Muscle layer of colon (tissue), 2 donors: ENCODE results near the gene ABCC3.

Experiments
- H3K27ac ChIP-seq: one replicate; pipeline ENCODE4 v1.7.0; 2013; ENCODE audit warnings: low read depth, mild to moderate bottlenecking, low read length, moderate library complexity
- H3K27me3 ChIP-seq, 2 donors: one replicate each; pipeline ENCODE4 v1.7.0; 2013; ENCODE audit warnings: low read length in 2 of 2, mild to moderate bottlenecking in 2 of 2; ENCODE audit not compliant: insufficient read depth in 2 of 2, control insufficient read depth in 1 of 2
- H3K36me3 ChIP-seq: one replicate; pipeline ENCODE4 v1.7.0; 2013; ENCODE audit warnings: mild to moderate bottlenecking, low read length; ENCODE audit not compliant: insufficient read depth
- H3K4me1 ChIP-seq: one replicate; pipeline ENCODE4 v1.7.0; 2013; ENCODE audit warnings: mild to moderate bottlenecking, low read length; ENCODE audit not compliant: insufficient read depth
- H3K4me3 ChIP-seq, 2 donors: one replicate each; pipeline ENCODE4 v1.7.0; 2013; ENCODE audit warnings: low read length in 2 of 2, low read depth in 1 of 2, mild to moderate bottlenecking in 1 of 2, moderate library complexity in 1 of 2
- H3K9ac ChIP-seq: one replicate; pipeline ENCODE4 v1.7.0; 2013; ENCODE audit warnings: low read length
- H3K9me3 ChIP-seq: one replicate; pipeline ENCODE4 v1.7.0; 2013; ENCODE audit warnings: mild to moderate bottlenecking, low read length
- donor health status: abdominal sarcoma.
- donor health status: Adenocarcinoma of cecum.

Gene ABCC3

GRCh38 chr17:50657054-50657453 is 22.4 kb downstream of the ABCC3 start:
- no peaks in the 10 kb centered on the region for H3K9me3 ChIP-seq
- H3K27me3 ChIP-seq: no peaks in the 10 kb centered on the region
- no peak overlapping the region for H3K27ac ChIP-seq
- H3K4me1 ChIP-seq: peaks cover 12% of the 10 kb centered on the region
- no peak overlapping the region for H3K4me3 ChIP-seq
- no peaks in the 10 kb centered on the region for H3K36me3 ChIP-seq
- H3K9ac ChIP-seq: no peak overlapping the region

GRCh38 chr17:50657627-50658026 is 22.9 kb downstream of the ABCC3 start:
- Histone ChIP-seq H3K4me3 (no peak overlapping the region), H3K27me3 (no peaks in the 10 kb centered on the region), H3K9ac (no peak overlapping the region), H3K9me3 (no peaks in the 10 kb centered on the region), H3K4me1 (peaks cover 14% of the 10 kb centered on the region), H3K36me3 (no peaks in the 10 kb centered on the region), H3K27ac (no peak overlapping the region)

GRCh38 chr17:50658616-50659015 is 23.9 kb downstream of the ABCC3 start:
- Histone ChIP-seq H3K4me1 (peaks cover 14% of the 10 kb centered on the region), H3K9me3 (no peaks in the 10 kb centered on the region), H3K36me3 (no peaks in the 10 kb centered on the region), H3K27ac (no peak overlapping the region), H3K9ac (no peak overlapping the region), H3K4me3 (no peak overlapping the region), H3K27me3 (no peaks in the 10 kb centered on the region)

DNA sequence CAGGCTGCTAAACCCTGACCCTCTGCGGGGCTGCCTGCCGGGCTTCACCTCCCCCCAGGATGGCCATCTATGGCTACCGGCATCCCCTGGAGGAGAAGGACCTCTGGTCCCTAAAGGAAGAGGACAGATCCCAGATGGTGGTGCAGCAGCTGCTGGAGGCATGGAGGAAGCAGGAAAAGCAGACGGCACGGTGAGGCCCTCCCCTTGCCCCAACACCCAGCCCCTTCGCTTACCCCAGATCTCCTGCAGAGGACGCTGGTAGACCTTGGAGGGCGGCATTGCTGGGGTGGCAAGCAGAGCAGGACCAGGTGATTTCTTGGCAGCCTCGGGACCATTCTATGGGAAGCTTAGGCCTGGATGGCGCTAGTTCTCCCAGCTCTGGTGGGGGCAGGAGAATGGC is 24.5 kb downstream of the ABCC3 start:
- no peaks in the 10 kb centered on the region for H3K27me3 ChIP-seq
- no peaks in the 10 kb centered on the region for H3K9me3 ChIP-seq
- peaks cover 14% of the 10 kb centered on the region for H3K4me1 ChIP-seq
- H3K9ac ChIP-seq: no peak overlapping the region
- no peak overlapping the region for H3K4me3 ChIP-seq
- no peaks in the 10 kb centered on the region for H3K36me3 ChIP-seq
- H3K27ac ChIP-seq: no peak overlapping the region

DNA sequence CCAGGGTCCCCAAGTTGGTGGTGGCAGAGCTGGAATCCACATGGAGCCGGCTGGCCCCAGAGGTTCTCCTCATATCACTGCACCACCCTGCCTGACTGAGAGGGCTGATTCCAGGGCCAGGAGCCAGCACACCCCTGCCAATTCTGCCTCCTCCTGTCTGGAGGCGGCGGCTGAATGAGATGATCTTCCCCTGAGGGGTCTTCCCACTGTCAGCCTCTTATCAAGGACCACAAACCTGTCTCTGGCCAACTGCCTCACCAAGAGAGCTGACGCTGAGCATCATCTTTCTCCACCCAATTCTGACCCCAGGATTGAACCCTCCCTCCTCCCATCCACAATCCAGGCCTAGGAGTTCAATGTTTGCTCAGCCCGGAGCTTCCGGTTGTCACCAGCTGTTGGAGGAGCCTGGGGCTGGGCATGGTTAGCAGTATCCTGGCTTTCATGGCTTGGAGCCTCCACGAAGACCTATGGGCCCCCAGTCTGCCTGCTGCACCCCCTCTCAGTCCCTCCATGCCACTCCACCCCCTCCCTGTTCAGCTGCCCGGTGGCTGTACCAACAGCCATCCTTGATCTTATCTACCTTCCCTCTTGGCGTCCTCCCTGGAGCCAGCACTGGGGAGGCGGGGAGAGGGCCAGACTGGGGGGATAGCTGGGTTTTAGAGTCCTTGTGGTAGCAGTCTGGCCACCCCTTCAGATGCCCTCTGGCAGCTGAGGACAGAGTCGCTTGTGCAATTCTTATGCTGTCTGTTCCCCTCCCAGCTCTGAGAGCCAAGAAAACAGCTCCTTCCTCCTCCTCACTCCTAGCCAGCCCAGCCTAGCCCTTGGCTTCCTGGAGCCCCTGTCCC is 25.6 kb downstream of the ABCC3 start:
- Histone ChIP-seq H3K4me3 (no peak overlapping the region), H3K4me1 (peaks cover 14% of the 10 kb centered on the region)

GRCh38 chr17:50660887-50661345 is 26.2 kb downstream of the ABCC3 start:
- H3K27me3 ChIP-seq: no peaks in the 10 kb centered on the region
- H3K4me1 ChIP-seq: peaks cover 14% of the 10 kb centered on the region
- H3K9me3 ChIP-seq: no peaks in the 10 kb centered on the region
- no peaks in the 10 kb centered on the region for H3K36me3 ChIP-seq
- no peak overlapping the region for H3K27ac ChIP-seq
- no peak overlapping the region for H3K4me3 ChIP-seq
- H3K9ac ChIP-seq: no peak overlapping the region

More for the DNA sequence above, 25.6 kb downstream of the ABCC3 start:
- H3K27me3 ChIP-seq: no peaks in the 10 kb centered on the region
- no peak overlapping the region for H3K9ac ChIP-seq
- H3K27ac ChIP-seq: no peak overlapping the region
- H3K9me3 ChIP-seq: no peaks in the 10 kb centered on the region
- no peaks in the 10 kb centered on the region for H3K36me3 ChIP-seq

GRCh38 chr17:50661348-50661747 is 26.7 kb downstream of the ABCC3 start:
- Histone ChIP-seq H3K4me3 (no peak overlapping the region), H3K4me1 (peaks cover 14% of the 10 kb centered on the region), H3K27me3 (no peaks in the 10 kb centered on the region), H3K27ac (no peak overlapping the region), H3K9me3 (no peaks in the 10 kb centered on the region), H3K36me3 (no peaks in the 10 kb centered on the region), H3K9ac (no peak overlapping the region)

DNA sequence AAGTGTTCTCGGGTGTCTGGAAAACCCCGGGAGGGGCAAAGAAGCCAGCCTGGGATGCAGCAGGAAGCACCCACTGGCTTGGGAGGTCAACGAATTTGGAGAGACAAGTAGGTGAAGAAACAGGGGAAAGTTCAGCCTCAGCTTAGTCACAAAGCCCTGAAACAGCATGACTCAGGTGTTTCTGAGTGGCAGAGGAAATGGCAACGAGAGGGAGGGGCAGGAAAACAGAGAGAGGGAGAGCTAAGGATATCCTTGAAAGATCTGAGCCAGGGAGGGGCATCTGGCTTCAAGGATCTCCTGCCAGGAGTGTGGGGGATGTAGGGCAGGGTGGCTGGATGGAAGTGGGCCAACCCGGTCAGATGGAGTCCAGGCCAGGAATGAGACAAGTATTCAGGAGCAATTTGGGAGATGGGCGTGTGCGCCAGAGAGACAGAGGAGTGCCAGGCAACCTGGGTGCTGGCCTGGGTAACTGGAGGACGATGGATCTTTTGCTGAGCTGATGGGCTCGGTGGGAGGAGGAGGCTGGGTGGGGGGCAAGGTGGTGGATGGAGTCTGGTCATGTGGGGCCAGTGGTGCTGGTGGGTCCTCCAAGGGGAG is 27.2 kb downstream of the ABCC3 start:
- Histone ChIP-seq H3K9ac (no peak overlapping the region), H3K9me3 (no peaks in the 10 kb centered on the region), H3K4me1 (peaks cover 14% of the 10 kb centered on the region), H3K36me3 (no peaks in the 10 kb centered on the region), H3K27me3 (no peaks in the 10 kb centered on the region), H3K27ac (no peak overlapping the region), H3K4me3 (no peak overlapping the region)

DNA sequence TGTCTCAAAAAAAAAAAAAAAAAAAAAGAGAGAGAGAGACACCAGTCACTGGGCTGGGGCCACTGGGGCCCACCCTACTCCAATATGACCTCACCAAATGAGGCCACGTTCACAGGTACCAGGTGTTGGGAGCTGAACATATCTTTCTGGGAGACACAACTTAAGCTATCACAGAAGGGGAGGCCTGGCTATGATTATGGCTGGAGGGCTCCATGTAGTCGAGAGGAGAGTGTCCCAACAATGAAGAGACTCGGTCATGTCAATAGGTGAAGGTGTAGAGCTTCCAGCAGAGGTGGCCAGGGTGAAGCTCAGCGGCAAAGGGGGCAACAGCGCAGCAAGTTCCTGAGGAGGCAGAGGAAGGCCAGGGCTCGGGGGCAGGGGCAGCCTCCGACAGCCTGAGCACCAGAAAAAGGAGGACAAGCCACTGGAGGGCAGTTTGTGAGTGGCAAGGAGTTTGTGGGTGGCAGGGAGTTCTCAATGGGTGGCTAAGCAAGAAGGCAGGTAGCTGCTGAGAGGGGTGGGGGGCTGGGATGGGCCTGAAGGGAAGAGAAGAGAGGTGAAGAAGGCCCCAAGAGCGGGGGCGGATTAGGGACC is 28.0 kb downstream of the ABCC3 start:
- H3K9me3 ChIP-seq: no peaks in the 10 kb centered on the region
- H3K4me3 ChIP-seq: no peak overlapping the region
- peaks cover 14% of the 10 kb centered on the region for H3K4me1 ChIP-seq
- no peaks in the 10 kb centered on the region for H3K36me3 ChIP-seq
- no peak overlapping the region for H3K27ac ChIP-seq
- no peak overlapping the region for H3K9ac ChIP-seq
- H3K27me3 ChIP-seq: no peaks in the 10 kb centered on the region

DNA sequence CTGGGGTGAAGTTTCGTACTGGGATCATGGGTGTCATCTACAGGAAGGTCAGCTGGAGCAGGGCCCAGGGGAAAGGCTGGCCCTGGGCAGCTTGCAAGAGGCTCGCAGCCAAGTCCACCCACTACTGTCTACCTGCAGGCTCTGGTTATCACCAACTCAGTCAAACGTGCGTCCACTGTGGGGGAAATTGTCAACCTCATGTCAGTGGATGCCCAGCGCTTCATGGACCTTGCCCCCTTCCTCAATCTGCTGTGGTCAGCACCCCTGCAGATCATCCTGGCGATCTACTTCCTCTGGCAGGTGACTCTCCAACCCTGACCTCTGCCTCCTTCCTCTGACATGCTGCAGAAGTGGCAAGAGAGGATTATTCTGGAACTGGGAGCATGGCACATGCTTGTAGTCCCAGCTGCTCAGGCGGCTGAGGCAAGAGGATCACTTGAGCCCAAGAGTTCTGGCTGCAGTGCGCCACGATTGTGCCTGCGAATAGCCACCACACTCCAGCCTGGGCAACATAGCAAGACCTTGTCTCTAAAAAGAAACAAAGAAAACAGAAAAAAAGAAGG is 29.2 kb downstream of the ABCC3 start:
- Histone ChIP-seq H3K27ac (no peak overlapping the region), H3K4me3 (no peak overlapping the region), H3K36me3 (no peaks in the 10 kb centered on the region), H3K4me1 (peaks cover 14% of the 10 kb centered on the region), H3K9ac (no peak overlapping the region), H3K27me3 (no peaks in the 10 kb centered on the region), H3K9me3 (no peaks in the 10 kb centered on the region)

DNA sequence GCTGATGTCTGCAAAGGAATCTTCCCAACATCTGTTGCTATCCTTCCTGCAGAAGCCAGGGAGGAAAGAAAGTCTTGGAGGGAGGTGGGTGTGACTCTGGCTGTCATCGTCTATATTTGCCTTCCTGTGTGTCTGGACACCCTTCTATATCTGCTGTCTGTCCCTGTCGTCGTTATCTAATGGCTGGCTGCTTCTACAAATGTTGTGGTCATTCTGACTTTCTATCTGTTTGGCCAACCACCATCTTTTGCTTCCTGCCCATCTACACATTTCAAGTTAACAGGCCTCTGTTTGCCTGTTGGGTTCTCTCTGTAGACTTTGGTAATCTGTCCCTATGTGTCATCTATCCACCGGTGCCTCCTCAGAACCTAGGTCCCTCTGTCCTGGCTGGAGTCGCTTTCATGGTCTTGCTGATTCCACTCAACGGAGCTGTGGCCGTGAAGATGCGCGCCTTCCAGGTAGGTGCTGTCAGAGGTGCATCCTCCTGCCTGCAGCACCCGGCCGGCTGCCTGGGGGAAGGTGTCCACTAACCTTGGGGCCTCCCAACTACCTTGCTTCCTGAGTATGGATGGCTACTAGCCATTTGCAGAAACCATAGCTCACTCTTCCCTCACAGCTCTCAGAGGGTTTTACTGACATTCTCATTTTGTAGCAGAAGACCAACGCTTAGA is 30.2 kb downstream of the ABCC3 start:
- Histone ChIP-seq H3K9ac (no peak overlapping the region), H3K27ac (no peak overlapping the region), H3K36me3 (no peaks in the 10 kb centered on the region), H3K9me3 (no peaks in the 10 kb centered on the region), H3K4me3 (no peak overlapping the region), H3K4me1 (peaks cover 14% of the 10 kb centered on the region), H3K27me3 (no peaks in the 10 kb centered on the region)
